NB4 (cell line): ENCODE results near the gene CD86.
A peak's percentile ranks its signal among the peaks of the same experiment; 100 is the strongest.

Experiments
- DNase-seq: peaks from one replicate; pipeline ENCODE4 v3.0.0; 2010; ENCODE audit warnings: low read depth
- H3K4me3 ChIP-seq: one replicate; pipeline ENCODE4 v1.5.1; 2011; ENCODE audit warnings: mild to moderate bottlenecking, low read depth, low read length, moderate library complexity
- CTCF ChIP-seq: IDR thresholded peaks from one replicate; pipeline ENCODE4 v1.5.1; 2012; ENCODE audit warnings: low read depth, low read length
- MAX ChIP-seq: IDR thresholded peaks from 2 replicates; pipeline ENCODE4 v1.6.1; 2011; ENCODE audit warnings: low read depth, low read length
- MYC ChIP-seq: IDR thresholded peaks from 2 replicates; pipeline ENCODE4 v1.6.1; 2011; ENCODE audit warnings: low read depth, low read length
- POLR2A ChIP-seq: IDR thresholded peaks from 2 replicates; pipeline ENCODE4 v1.6.1; 2011; ENCODE audit warnings: mild to moderate bottlenecking; ENCODE audit not compliant: insufficient read length; ENCODE audit errors: extremely low read depth

Gene CD86

GRCh38 chr3:122105626-122106025, 50.5 kb downstream of the CD86 start:
- no peak for TF ChIP-seq MYC
- no peak for TF ChIP-seq POLR2A
- no peak for TF ChIP-seq CTCF
- no peak for TF ChIP-seq MAX
- H3K4me3 ChIP-seq: no peak overlapping the region
- no peak for DNase-seq

GRCh38 chr3:122107171-122107570, 52.0 kb downstream of the CD86 start:
- TF ChIP-seq POLR2A (no peak), CTCF (no peak), MYC (no peak), MAX (no peak)
- no peak for DNase-seq
- no peak overlapping the region for H3K4me3 ChIP-seq

- TF ChIP-seq MAX (no peak), CTCF (no peak), POLR2A (no peak), MYC (no peak)
- peak; percentile 68 for DNase-seq
- no peak overlapping the region for H3K4me3 ChIP-seq
Observed at GRCh38 chr3:122111974-122112373, 56.8 kb downstream of the CD86 start.

GRCh38 chr3:122112754-122113153, 57.6 kb downstream of the CD86 start:
- no peak overlapping the region for H3K4me3 ChIP-seq
- TF ChIP-seq MAX: no peak
- TF ChIP-seq MYC: no peak
- TF ChIP-seq CTCF: no peak
- no peak for TF ChIP-seq POLR2A
- DNase-seq: peak; percentile 25

- DNase-seq: no peak
- H3K4me3 ChIP-seq: no peak overlapping the region
- TF ChIP-seq MYC: no peak
- TF ChIP-seq CTCF: no peak
- no peak for TF ChIP-seq POLR2A
Observed at GRCh38 chr3:122123850-122124249, 68.7 kb downstream of the CD86 start.

GRCh38 chr3:122132949-122133540, 77.9 kb downstream of the CD86 start:
- no peak overlapping the region for H3K4me3 ChIP-seq
- no peak for DNase-seq
- TF ChIP-seq POLR2A (no peak), MYC (no peak), CTCF (no peak), MAX (no peak)
